Measurements from ENCODE around the gene LHFPL6.

The LHFPL6 gene

GRCh38 chr13:39499604-39500003 lies 103.4 kb downstream of the LHFPL6 start:
- no peaks in the 10 kb centered on the region for H3K9me3 ChIP-seq
- TF ChIP-seq CTCF (IDR thresholded peaks at IDR 0.05): no peak
- H3K36me3 ChIP-seq: no peaks in the 10 kb centered on the region
- no peak overlapping the region for H3K4me3 ChIP-seq (ENCODE audit: low read depth in 1 of 2, low read length in 1 of 2)
- H3K27ac ChIP-seq: no peak overlapping the region
- H3K27me3 ChIP-seq: no peaks in the 10 kb centered on the region
- no peaks in the 10 kb centered on the region for H3K4me1 ChIP-seq (ENCODE audit: control insufficient read depth in 1 of 2, insufficient read depth in 1 of 2, low read depth in 1 of 2, low read length in 1 of 2)

- Histone ChIP-seq H3K9me3 (no peaks in the 10 kb centered on the region), H3K4me1 (ENCODE audit: control insufficient read depth in 1 of 2, insufficient read depth in 1 of 2, low read depth in 1 of 2, low read length in 1 of 2) (no peaks in the 10 kb centered on the region), H3K27ac (no peak overlapping the region), H3K27me3 (no peaks in the 10 kb centered on the region), H3K36me3 (no peaks in the 10 kb centered on the region), H3K4me3 (ENCODE audit: low read depth in 1 of 2, low read length in 1 of 2) (no peak overlapping the region)
- TF ChIP-seq CTCF (IDR thresholded peaks at IDR 0.05): no peak
Measured at GRCh38 chr13:39498471-39499114, 104.4 kb downstream of the LHFPL6 start.

GRCh38 chr13:39496506-39496905 lies 106.5 kb downstream of the LHFPL6 start:
- Histone ChIP-seq H3K36me3 (no peaks in the 10 kb centered on the region), H3K27me3 (no peaks in the 10 kb centered on the region), H3K9me3 (no peaks in the 10 kb centered on the region), H3K4me3 (ENCODE audit: low read depth in 1 of 2, low read length in 1 of 2) (no peak overlapping the region), H3K4me1 (ENCODE audit: control insufficient read depth in 1 of 2, insufficient read depth in 1 of 2, low read depth in 1 of 2, low read length in 1 of 2) (no peaks in the 10 kb centered on the region), H3K27ac (no peak overlapping the region)
- no peak for TF ChIP-seq CTCF (IDR thresholded peaks at IDR 0.05)

- Histone ChIP-seq H3K27me3 (no peaks in the 10 kb centered on the region), H3K4me3 (ENCODE audit: low read depth in 1 of 2, low read length in 1 of 2) (no peak overlapping the region), H3K9me3 (no peaks in the 10 kb centered on the region), H3K4me1 (ENCODE audit: control insufficient read depth in 1 of 2, insufficient read depth in 1 of 2, low read depth in 1 of 2, low read length in 1 of 2) (no peaks in the 10 kb centered on the region), H3K36me3 (no peaks in the 10 kb centered on the region), H3K27ac (no peak overlapping the region)
- TF ChIP-seq CTCF (IDR thresholded peaks at IDR 0.05): no peak
Measured at GRCh38 chr13:39494633-39495032, 108.4 kb downstream of the LHFPL6 start.

- TF ChIP-seq CTCF (IDR thresholded peaks at IDR 0.05): no peak
- Histone ChIP-seq H3K27ac (no peak overlapping the region), H3K4me1 (ENCODE audit: control insufficient read depth in 1 of 2, insufficient read depth in 1 of 2, low read depth in 1 of 2, low read length in 1 of 2) (no peaks in the 10 kb centered on the region), H3K27me3 (no peaks in the 10 kb centered on the region), H3K9me3 (no peaks in the 10 kb centered on the region), H3K36me3 (no peaks in the 10 kb centered on the region), H3K4me3 (ENCODE audit: low read depth in 1 of 2, low read length in 1 of 2) (no peak overlapping the region)
Measured at GRCh38 chr13:39494006-39494405, 109.0 kb downstream of the LHFPL6 start.
